K562 (cell line): ENCODE results near the gene CDH6. TPM values are rescaled to one million over a fixed set of nuclear protein-coding genes. Genes with fewer than 3 reads are reported as not detected.

Experiments
- ATAC-seq: fragments of 200-7000 bp; cut with Tn5 transposase; 3 replicates; pipeline ENCODE4 v1.9.1; 2020; ENCODE audit warnings: moderate library complexity
- BruUV-seq: library from RNA; stranded (reverse); fragments of 400-500 nt; replicated peaks from 2 replicates; lab custom pipeline; 2021; lab: Mats Ljungman, UMichigan
- CTCF ChIA-PET: fragments of 300-600 bp; formaldehyde crosslinking; extraction: SDS; loops from one replicate; lab custom pipeline; 2021; ENCODE audit warnings: low intra/inter-chr PET ratio; lab: Yijun Ruan, JAX
- POLR2A ChIA-PET: fragments of 300-600, 350-650 bp; sonication (Branson Sonifier 250); formaldehyde crosslinking; extraction: SDS; loops from one replicate; lab custom pipeline; 2021; ENCODE audit warnings: antibody characterized with exemption, inconsistent platforms; lab: Yijun Ruan, JAX
- DNase-seq, 4 experiments: peaks; one replicate each; pipeline versions ENCODE4 v3.0.0 to v3.0.0-alpha.2; 2011 to 2018; ENCODE audit warnings: low spot score in 3 of 4, mixed read lengths in 3 of 4; ENCODE audit errors: extremely low read depth in 1 of 4
- FAIRE-seq: peaks from 2 replicates; lab custom pipeline; 2011; peaks lifted over from hg19 to GRCh38; lab: Jason Lieb, UNC
- H2AFZ ChIP-seq: 2 replicates; pipeline ENCODE4 v1.6.0; 2011; ENCODE audit warnings: low read depth, low read length, control low read depth, inconsistent platforms
- H3K27ac ChIP-seq: fragments of 200-600 bp; 3 replicates; pipeline ENCODE4 v1.8.0; 2011; ENCODE audit warnings: low read depth, mild to moderate bottlenecking, control low read depth, inconsistent platforms, low read length, moderate library complexity, mixed read lengths; ENCODE audit errors: extremely low read depth
- H3K27me3 ChIP-seq, 2 experiments: fragments of 300-600 bp in 1 of 2; 2 replicates in 1 of 2; 3 replicates in 1 of 2; pipeline versions ENCODE4 v1.6.0 to v1.8.0; 2011; ENCODE audit warnings: inconsistent platforms in 2 of 2, low read length in 2 of 2, mild to moderate bottlenecking in 1 of 2, mixed read lengths in 1 of 2, moderate library complexity in 1 of 2; ENCODE audit not compliant: control insufficient read depth in 2 of 2, insufficient read depth in 2 of 2
- H3K36me3 ChIP-seq: fragments of 300-600 bp; 3 replicates; pipeline ENCODE4 v1.8.0; 2011; ENCODE audit warnings: mild to moderate bottlenecking, low read length, inconsistent platforms; ENCODE audit not compliant: control insufficient read depth, insufficient read depth
- H3K4me1 ChIP-seq, 2 experiments: fragments of 200-600 bp in 1 of 2; replicated peaks in 1 of 2; 2 replicates in 1 of 2; 3 replicates in 1 of 2; pipeline versions ENCODE4 v1.5.1 to v1.8.0; 2011; ENCODE audit warnings: inconsistent platforms in 2 of 2, low read length in 2 of 2, mild to moderate bottlenecking in 1 of 2, mixed read lengths in 1 of 2, moderate library complexity in 1 of 2; ENCODE audit not compliant: control insufficient read depth in 2 of 2, insufficient read depth in 2 of 2
- H3K4me2 ChIP-seq: 2 replicates; pipeline ENCODE4 v1.6.1; 2011; ENCODE audit warnings: low read length, control low read depth, inconsistent platforms, mixed read lengths; ENCODE audit not compliant: insufficient read depth
- H3K4me3 ChIP-seq: fragments of 200-600 bp; sonication (generic), shearing (Covaris generic); 2 replicates; pipeline ENCODE4 v1.5.1; 2016; ENCODE audit warnings: control low read depth, inconsistent platforms
- H3K79me2 ChIP-seq: fragments of 200-600 bp; 3 replicates; pipeline ENCODE4 v1.8.0; 2011; ENCODE audit warnings: low read length, inconsistent platforms; ENCODE audit not compliant: control insufficient read depth, insufficient read depth
- H3K9ac ChIP-seq, 2 experiments: 2 replicates each; pipeline versions ENCODE4 v1.6.0 to v1.6.1; 2011; ENCODE audit warnings: low read depth in 2 of 2, low read length in 2 of 2, control low read depth in 1 of 2, inconsistent platforms in 1 of 2, mild to moderate bottlenecking in 1 of 2, mixed read lengths in 1 of 2; ENCODE audit not compliant: insufficient read depth in 1 of 2
- H3K9me1 ChIP-seq: one replicate; pipeline ENCODE4 v1.6.0; 2011; ENCODE audit warnings: inconsistent platforms, mild to moderate bottlenecking, low read length, moderate library complexity; ENCODE audit not compliant: control insufficient read depth, insufficient read depth
- H3K9me3 ChIP-seq: replicated peaks from 2 replicates; pipeline ENCODE4 v1.5.1; 2011; ENCODE audit warnings: low read depth, low read length, inconsistent platforms; ENCODE audit not compliant: control insufficient read depth, insufficient read depth
- H4K20me1 ChIP-seq: replicated peaks from 2 replicates; pipeline ENCODE4 v1.6.1; 2011; ENCODE audit warnings: low read length, inconsistent platforms, mixed read lengths; ENCODE audit not compliant: control insufficient read depth, insufficient read depth
- CTBP1 ChIP-seq: fragments of 450-650 bp; IDR thresholded peaks from 2 replicates; pipeline ENCODE4 v1.6.1; 2016; ENCODE audit warnings: borderline replicate concordance
- CTCF ChIP-seq, 3 experiments: IDR thresholded peaks in 2 of 3; conservative IDR thresholded peaks in 1 of 3; 2 replicates each; pipeline ENCODE4 v1.5.1; 2011 to 2012; ENCODE audit warnings: low read length in 3 of 3, mild to moderate bottlenecking in 3 of 3, control low read depth in 2 of 3, improper control_type of control experiment in 1 of 3, inconsistent platforms in 1 of 3, low read depth in 1 of 3, mixed read lengths in 1 of 3, moderate library complexity in 1 of 3; ENCODE audit not compliant: insufficient read depth in 2 of 3
- GATA2 ChIP-seq: sonication (generic); formaldehyde crosslinking; IDR thresholded peaks from 2 replicates; pipeline ENCODE4 v1.4.0; 2020; ENCODE audit warnings: mild to moderate bottlenecking, missing genetic modification reagents
- NFE2 ChIP-seq: IDR thresholded peaks from 2 replicates; pipeline ENCODE4 v1.6.1; 2014; ENCODE audit warnings: antibody characterized with exemption, low read depth
- PRMT5 ChIP-seq: sonication (generic); formaldehyde crosslinking; IDR thresholded peaks from 2 replicates; pipeline ENCODE4 v1.5.0; 2020; ENCODE audit warnings: missing genetic modification reagents
- RBFOX2 ChIP-seq: fragments of 200-400 bp; formaldehyde crosslinking; IDR thresholded peaks from 2 replicates; pipeline ENCODE4 v1.6.1; 2017; ENCODE audit warnings: low read depth, mild to moderate bottlenecking, low read length, moderate library complexity
- TFAM ChIP-seq: fragments of 250-450 bp; sonication (Bioruptor Pico); conservative IDR thresholded peaks from 2 replicates; pipeline ENCODE4 v1.5.0; 2021; ENCODE audit warnings: mild to moderate bottlenecking, moderate library complexity
- U2AF2 ChIP-seq: fragments of 200-400 bp; formaldehyde crosslinking; optimal IDR thresholded peaks from 2 replicates; pipeline ENCODE3; 2017; ENCODE audit warnings: low read depth, mild to moderate bottlenecking, low read length
- ZNF778 ChIP-seq: fragments of 450-650 bp; formaldehyde crosslinking; IDR thresholded peaks from 2 replicates; pipeline ENCODE4 v1.4.0; 2020; ENCODE audit warnings: mild to moderate bottlenecking, moderate library complexity
- WGBS: fragments of 100-300 bp; shearing (Covaris generic); methylation state at CpG from one replicate; pipeline ENCODE4 v1.1.6; 2016; ENCODE audit warnings: low coverage, mixed read lengths; ENCODE audit not compliant: insufficient coverage; ENCODE audit errors: missing lambda C conversion rate; 5-methylcytosine and 5-hydroxymethylcytosine counted together
- in situ Hi-C: fragments of 300-500 bp; cut with MboI; formaldehyde crosslinking; loops from 4 replicates; pipeline ENCODE4 v1.15.0; 2018; ENCODE audit warnings: inconsistent platforms, mixed read lengths
- intact Hi-C: fragments of 100-400 bp; cut with micrococcal nuclease; formaldehyde crosslinking; loops from 2 replicates; pipeline ENCODE4 v1.14.2; 2022
- polyA plus RNA-seq, 8 experiments: library from polyadenylated mRNA; depleted of rRNA in 4 of 8; stranded (reverse) in 5 of 8; unstranded in 3 of 8; fragments of >200 nt; fragmentation: Nextera tagmentation in 2 of 8; fragmentation: Illumina TruSeq in 1 of 8; extraction: Ambion mirVana in 2 of 8; extraction: Trizol in 1 of 8; gene quantifications; 2 replicates each; pipeline versions ENCODE4 v1.2.1 to v1.2.3, GENCODE V29; 2011 to 2014; ENCODE audit warnings: inconsistent platforms in 1 of 8, missing spikeins in 1 of 8
- total RNA-seq, 7 experiments: library from RNA; depleted of rRNA in 6 of 7; stranded (reverse); fragments of >200 nt in 6 of 7; fragmentation: Illumina TruSeq in 2 of 7; extraction: Trizol in 2 of 7; gene quantifications; 2 replicates each; pipeline versions ENCODE4 v1.2.1 to v1.2.3, GENCODE V29; 2011 to 2021; ENCODE audit warnings: low replicate concordance in 1 of 7
- TF ChIP-seq, protein P1 (sequence below), 2 experiments: fragments of 200-800 bp in 1 of 2; sonication (Bioruptor generic) in 1 of 2; sonication (generic) in 1 of 2; formaldehyde crosslinking in 1 of 2; IDR thresholded peaks in 1 of 2; conservative IDR thresholded peaks in 1 of 2; 2 replicates each; pipeline versions ENCODE4 v1.5.0 to v1.6.1; 2016 to 2020; ENCODE audit warnings: missing compliant biosample characterization in 1 of 2, missing genetic modification characterization in 1 of 2, missing genetic modification reagents in 1 of 2

The CDH6 gene
- total and polyA plus RNA-seq, 9 of the 15 experiments (the other 6 are each of a cell fraction or from before 2014, with no cell fraction given) = not detected

GRCh38 chr5:31377274-31377946 is 183.9 kb downstream of the CDH6 start:
- no peak overlapping the region for H3K4me3 ChIP-seq
- POLR2A ChIA-PET = no interaction called here
- no peak for FAIRE-seq

More at GRCh38 chr5:31377274-31377946, 183.9 kb downstream of the CDH6 start:
- Histone ChIP-seq H3K27me3 (peaks cover 8 to 35% of the 10 kb centered on the region in 2 experiments), H3K4me1 (peaks cover 0 to 6% of the 10 kb centered on the region in 2 experiments; a peak in 2 of 5 replicates), H4K20me1 (no peaks in the 10 kb centered on the region), H3K36me3 (no peaks in the 10 kb centered on the region), H3K9ac (no peak overlapping the region), H2AFZ (no peak overlapping the region), H3K79me2 (no peaks in the 10 kb centered on the region), H3K4me2 (no peak overlapping the region), H3K9me3 (no peaks in the 10 kb centered on the region), H3K27ac (no peak overlapping the region), H3K9me1 (no peaks in the 10 kb centered on the region)
- intact Hi-C loops = no loop called here
- DNase-seq (no peak), ATAC-seq (no peak)
- in situ Hi-C loops = no loop called here
- no TSS peak for BruUV-seq
- 9% methylated on average over 6 of the region's 6 CpGs for WGBS
- TF ChIP-seq, protein P1, sequence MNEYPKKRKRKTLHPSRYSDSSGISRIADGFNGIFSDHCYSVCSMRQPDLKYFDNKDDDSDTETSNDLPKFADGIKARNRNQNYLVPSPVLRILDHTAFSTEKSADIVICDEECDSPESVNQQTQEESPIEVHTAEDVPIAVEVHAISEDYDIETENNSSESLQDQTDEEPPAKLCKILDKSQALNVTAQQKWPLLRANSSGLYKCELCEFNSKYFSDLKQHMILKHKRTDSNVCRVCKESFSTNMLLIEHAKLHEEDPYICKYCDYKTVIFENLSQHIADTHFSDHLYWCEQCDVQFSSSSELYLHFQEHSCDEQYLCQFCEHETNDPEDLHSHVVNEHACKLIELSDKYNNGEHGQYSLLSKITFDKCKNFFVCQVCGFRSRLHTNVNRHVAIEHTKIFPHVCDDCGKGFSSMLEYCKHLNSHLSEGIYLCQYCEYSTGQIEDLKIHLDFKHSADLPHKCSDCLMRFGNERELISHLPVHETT (CRISPR knock-in tag; conservative IDR thresholded peaks at IDR 0.05 in 1 of 2, IDR thresholded peaks at IDR 0.05 in 1 of 2) = no peak
- TF ChIP-seq RBFOX2 (no peak), CTBP1 (no peak), CTCF (IDR thresholded peaks at IDR 0.05 in 2 of 3, conservative IDR thresholded peaks at IDR 0.05 in 1 of 3; ENCODE audit: insufficient read depth in 2 of 3, low read depth in 1 of 3, low read length in 3 of 3) (no peak), U2AF2 (no peak), GATA2 (CRISPR knock-in tag) (no peak), TFAM (CRISPR knock-in tag) (no peak), NFE2 (no peak), PRMT5 (no peak), ZNF778 (CRISPR knock-in tag) (no peak)
- CTCF ChIA-PET = no interaction called here
